ENCODE results near the gene BAZ1A. TPM values are rescaled to one million over a fixed set of nuclear protein-coding genes. Genes with fewer than 3 reads are reported as not detected.
A peak's percentile ranks its signal among the peaks of the same experiment; 100 is the strongest.

BAZ1A gene
- total RNA-seq, 1 donor from 2014 or later = 26.7 TPM

- Mint-ChIP-seq H3K27me3 (ENCODE audit: unreplicated experiment) (no peaks in the 10 kb centered on the region), H3K27ac (ENCODE audit: unreplicated experiment) (no peak overlapping the region)
- no peak for DNase-seq (ENCODE audit: extremely low spot score, unreplicated experiment)
Measured at GRCh38 chr14:34785223-34786006, 89.7 kb downstream of the BAZ1A start.

GRCh38 chr14:34782031-34782430 is 93.1 kb downstream of the BAZ1A start:
- no peak overlapping the region for H3K4me3 Mint-ChIP-seq (ENCODE audit: unreplicated experiment)
- H3K27me3 Mint-ChIP-seq (ENCODE audit: unreplicated experiment) = no peaks in the 10 kb centered on the region
- DNase-seq (ENCODE audit: extremely low spot score, unreplicated experiment) = no peak
- peaks cover 3% of the 10 kb centered on the region for H3K4me1 Mint-ChIP-seq (ENCODE audit: unreplicated experiment)
- no peak for TF ChIP-seq CTCF (IDR thresholded peaks at IDR 0.05)
- H3K36me3 Mint-ChIP-seq (ENCODE audit: unreplicated experiment) = peaks cover 46% of the 10 kb centered on the region
- no peak overlapping the region for H3K27ac Mint-ChIP-seq (ENCODE audit: unreplicated experiment)
- no peaks in the 10 kb centered on the region for H3K9me3 Mint-ChIP-seq (ENCODE audit: unreplicated experiment)

More at GRCh38 chr14:34785223-34786006, 89.7 kb downstream of the BAZ1A start:
- no peak for TF ChIP-seq CTCF (IDR thresholded peaks at IDR 0.05)
- H3K36me3 Mint-ChIP-seq (ENCODE audit: unreplicated experiment) = peaks cover 40% of the 10 kb centered on the region
- no peaks in the 10 kb centered on the region for H3K9me3 Mint-ChIP-seq (ENCODE audit: unreplicated experiment)
- H3K4me1 Mint-ChIP-seq (ENCODE audit: unreplicated experiment) = peaks cover 3% of the 10 kb centered on the region
- H3K4me3 Mint-ChIP-seq (ENCODE audit: unreplicated experiment) = no peak overlapping the region

DNA sequence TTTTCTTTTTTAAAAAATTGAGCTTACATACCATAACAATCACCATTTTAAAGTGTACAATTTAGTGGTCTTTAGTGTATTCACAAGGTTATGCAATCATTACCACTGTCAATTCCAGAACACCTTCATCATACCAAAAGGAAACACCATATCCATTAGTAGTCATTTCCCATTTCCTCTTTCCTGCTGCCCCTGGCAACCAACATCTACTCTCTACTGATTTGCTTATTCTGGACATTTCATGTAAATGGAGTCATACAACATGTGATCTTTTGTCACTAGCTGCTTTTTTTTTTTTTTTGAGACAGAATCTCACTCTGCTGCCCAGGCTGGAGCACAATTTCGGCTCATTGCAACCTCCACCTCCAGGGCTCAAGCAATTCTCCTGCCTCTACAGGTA is 93.9 kb downstream of the BAZ1A start:
- H3K27ac Mint-ChIP-seq (ENCODE audit: unreplicated experiment) = peak overlapping the region; percentile 27
- no peak for DNase-seq (ENCODE audit: extremely low spot score, unreplicated experiment)
- H3K4me3 Mint-ChIP-seq (ENCODE audit: unreplicated experiment) = no peak overlapping the region
- TF ChIP-seq CTCF (IDR thresholded peaks at IDR 0.05) = no peak
- H3K36me3 Mint-ChIP-seq (ENCODE audit: unreplicated experiment) = peaks cover 50% of the 10 kb centered on the region
- no peaks in the 10 kb centered on the region for H3K9me3 Mint-ChIP-seq (ENCODE audit: unreplicated experiment)
- no peaks in the 10 kb centered on the region for H3K27me3 Mint-ChIP-seq (ENCODE audit: unreplicated experiment)
- peaks cover 3% of the 10 kb centered on the region for H3K4me1 Mint-ChIP-seq (ENCODE audit: unreplicated experiment)

DNA sequence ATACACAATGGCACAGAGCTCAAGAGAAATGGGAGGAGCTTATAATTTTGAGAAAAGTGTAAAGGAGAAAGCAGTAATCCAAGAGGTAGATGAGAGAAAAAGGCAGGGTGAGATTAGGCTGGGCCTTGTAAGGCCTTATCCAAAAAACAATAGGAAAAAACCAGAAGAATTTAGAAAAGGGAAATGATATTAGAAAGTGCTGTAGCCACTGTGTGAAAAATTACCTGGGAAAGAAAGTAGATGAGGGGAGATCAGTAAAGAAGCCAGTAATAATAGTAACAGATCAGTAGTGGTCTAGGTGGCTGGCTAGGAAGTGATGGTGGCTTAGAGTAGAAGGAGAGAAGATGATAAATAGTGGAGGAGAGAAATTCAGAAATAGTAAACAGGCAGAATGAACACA is 94.5 kb downstream of the BAZ1A start:
- peak overlapping the region; percentile 7 for H3K27ac Mint-ChIP-seq (ENCODE audit: unreplicated experiment)
- H3K4me3 Mint-ChIP-seq (ENCODE audit: unreplicated experiment) = no peak overlapping the region
- peaks cover 3% of the 10 kb centered on the region for H3K4me1 Mint-ChIP-seq (ENCODE audit: unreplicated experiment)
- H3K36me3 Mint-ChIP-seq (ENCODE audit: unreplicated experiment) = peaks cover 54% of the 10 kb centered on the region
- no peaks in the 10 kb centered on the region for H3K27me3 Mint-ChIP-seq (ENCODE audit: unreplicated experiment)
- no peak for DNase-seq (ENCODE audit: extremely low spot score, unreplicated experiment)
- TF ChIP-seq CTCF (IDR thresholded peaks at IDR 0.05) = no peak
- H3K9me3 Mint-ChIP-seq (ENCODE audit: unreplicated experiment) = no peaks in the 10 kb centered on the region

DNA sequence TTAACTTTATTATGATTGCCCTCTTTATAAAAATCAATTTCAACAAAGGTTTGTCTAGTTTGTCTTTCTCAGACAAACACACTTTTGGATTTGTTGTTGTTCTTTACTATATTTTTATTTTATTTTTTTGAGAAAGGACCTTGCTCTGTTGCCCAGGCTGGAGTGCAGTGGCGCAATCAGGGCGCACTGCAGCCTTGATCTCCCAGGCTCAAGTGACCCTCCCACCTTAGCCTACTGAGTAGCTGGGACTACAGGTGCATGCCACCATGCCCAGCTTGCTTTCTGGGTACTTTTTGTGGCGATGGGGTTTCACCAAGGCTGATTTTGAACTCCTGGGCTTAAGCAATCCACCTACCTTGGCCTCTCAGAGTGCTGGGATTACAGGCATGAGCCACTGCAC is 96.4 kb downstream of the BAZ1A start:
- Mint-ChIP-seq H3K4me3 (ENCODE audit: unreplicated experiment) (no peak overlapping the region), H3K36me3 (ENCODE audit: unreplicated experiment) (peaks cover 61% of the 10 kb centered on the region), H3K27me3 (ENCODE audit: unreplicated experiment) (no peaks in the 10 kb centered on the region), H3K27ac (ENCODE audit: unreplicated experiment) (no peak overlapping the region), H3K9me3 (ENCODE audit: unreplicated experiment) (no peaks in the 10 kb centered on the region), H3K4me1 (ENCODE audit: unreplicated experiment) (peaks cover 3% of the 10 kb centered on the region)
- TF ChIP-seq CTCF (IDR thresholded peaks at IDR 0.05) = no peak
- DNase-seq (ENCODE audit: extremely low spot score, unreplicated experiment) = no peak
